T-helper 1 cell (primary cell): ENCODE results near the gene OCRL.

Experiments used
- DNase-seq, 5 donors: peaks; one replicate each; pipeline ENCODE4 v3.0.0-alpha.2; 2012 to 2020

Gene OCRL

DNA sequence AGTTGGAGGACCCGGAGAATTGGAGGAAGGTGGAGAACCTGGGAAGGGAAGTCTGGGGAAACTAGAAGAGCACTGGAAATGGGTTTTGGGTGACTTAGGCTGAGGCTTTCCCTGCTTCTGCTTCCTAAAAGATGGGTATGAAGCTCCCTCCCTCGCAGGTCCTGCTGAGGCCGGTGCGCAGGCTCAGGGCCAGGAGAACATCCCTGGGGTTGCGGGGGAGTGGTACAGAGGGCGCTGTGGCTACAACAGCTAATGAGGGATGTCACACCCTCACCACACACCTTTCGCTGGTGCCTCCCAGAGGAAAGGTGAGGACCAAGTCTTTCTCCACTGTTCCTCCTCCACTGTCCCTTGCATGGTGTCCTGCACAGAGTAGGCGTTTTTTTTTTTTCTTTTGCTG lies 98.9 kb downstream of the OCRL start:
- DNase-seq: no peak

DNA sequence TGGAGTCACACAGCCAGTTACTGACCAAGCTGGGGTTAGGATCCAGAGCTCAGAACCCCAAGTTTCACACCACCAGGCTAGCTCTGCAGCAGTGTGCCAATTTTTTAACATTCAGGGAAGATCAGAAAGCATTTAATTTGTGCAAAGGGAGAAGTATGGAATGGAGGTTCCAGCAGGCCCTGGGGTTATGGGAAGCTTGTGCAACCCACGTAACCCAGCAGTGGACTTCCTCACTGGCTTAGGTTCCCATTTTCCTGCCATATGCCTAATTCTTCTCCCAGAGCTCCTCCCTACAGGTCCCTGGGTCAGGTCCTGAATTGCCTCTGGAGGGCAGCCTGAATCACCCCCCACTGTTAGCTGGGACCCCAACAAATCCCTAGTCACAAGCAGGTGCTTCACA lies 100.7 kb downstream of the OCRL start:
- no peak for DNase-seq

DNA sequence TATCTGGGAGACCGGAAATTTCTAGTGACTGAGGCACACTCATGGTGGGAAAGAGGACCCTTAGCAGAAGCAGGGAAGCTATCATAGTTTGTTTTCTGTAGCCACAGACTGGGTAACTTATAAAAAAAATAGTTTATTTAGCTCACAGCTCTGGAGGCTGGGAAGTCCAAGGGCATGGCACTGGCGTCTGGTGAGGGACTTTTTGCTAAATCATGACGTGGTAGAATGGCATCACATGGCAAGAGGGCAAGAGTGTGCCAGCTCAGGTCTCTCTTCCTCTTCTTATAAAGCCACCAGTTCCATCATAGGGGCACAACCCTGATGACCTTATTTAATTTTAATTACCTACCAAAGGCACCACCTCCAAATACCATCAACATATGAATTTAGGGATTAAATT lies 101.4 kb downstream of the OCRL start:
- DNase-seq: no peak

DNA sequence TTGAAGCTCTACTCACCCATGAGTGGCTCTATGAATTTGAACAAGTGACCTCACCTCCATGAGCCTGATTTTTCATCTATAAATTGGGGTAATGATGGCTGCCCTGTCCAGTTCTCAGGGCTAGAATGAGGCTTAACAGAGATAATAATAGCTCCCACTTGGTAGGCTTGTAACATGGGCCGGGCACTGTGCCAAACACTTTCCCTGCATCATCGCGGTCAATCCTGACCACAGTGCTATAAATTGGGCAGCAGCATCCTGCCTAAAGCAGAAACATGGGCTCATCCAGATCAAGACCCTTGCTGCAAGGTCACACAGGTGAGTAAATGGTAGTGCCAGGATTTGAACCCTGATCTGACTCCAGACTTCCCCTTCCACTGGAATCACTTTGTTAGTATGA lies 101.9 kb downstream of the OCRL start:
- DNase-seq: no peak
